H1 (cell line): ENCODE data around the gene SORBS1. TPM values are rescaled to one million over a fixed set of nuclear protein-coding genes. Genes with fewer than 3 reads are reported as not detected.

Experiments
- CTCF ChIA-PET: fragments of 300-600 bp; sonication (Branson Sonifier 250); formaldehyde crosslinking; loops from one replicate; lab custom pipeline; 2021; ENCODE audit not compliant: partially characterized antibody; lab: Charles Lee
- POLR2A ChIA-PET: fragments of 300-600 bp; sonication (Branson Sonifier 250); formaldehyde crosslinking; loops from one replicate; lab custom pipeline; 2021; ENCODE audit warnings: inconsistent platforms; ENCODE audit not compliant: partially characterized antibody; lab: Charles Lee
- DNase-seq, 2 experiments: peaks; one replicate each; pipeline versions ENCODE4 v3.0.0 to v3.0.0-alpha.2; 2010 to 2022; ENCODE audit warnings: low spot score in 2 of 2, low read depth in 1 of 2, mixed read lengths in 1 of 2
- FAIRE-seq: peaks from 2 replicates; lab custom pipeline; 2011; peaks lifted over from hg19 to GRCh38; lab: Jason Lieb, UNC
- H2AFZ ChIP-seq: 2 replicates; pipeline ENCODE4 v1.8.1; 2012; ENCODE audit warnings: low read length, inconsistent platforms
- H2AK5ac ChIP-seq: 2 replicates; pipeline ENCODE4 v1.6.1; 2013; ENCODE audit warnings: low read depth, low read length
- H2BK120ac ChIP-seq: replicated peaks from 2 replicates; pipeline ENCODE3; 2013; ENCODE audit warnings: low read depth, low read length, inconsistent platforms
- H2BK12ac ChIP-seq: 2 replicates; pipeline ENCODE4 v1.6.1; 2013; ENCODE audit warnings: low read depth, low read length
- H2BK15ac ChIP-seq: 2 replicates; pipeline ENCODE4 v1.6.1; 2013; ENCODE audit warnings: low read length
- H2BK20ac ChIP-seq: 2 replicates; pipeline ENCODE4 v1.6.1; 2013; ENCODE audit warnings: low read length
- H2BK5ac ChIP-seq: 2 replicates; pipeline ENCODE4 v1.6.1; 2013; ENCODE audit warnings: low read depth, low read length
- H3K14ac ChIP-seq: 2 replicates; pipeline ENCODE4 v1.6.1; 2013; ENCODE audit warnings: inconsistent platforms; ENCODE audit not compliant: insufficient read length
- H3K18ac ChIP-seq: 2 replicates; pipeline ENCODE4 v1.6.1; 2013; ENCODE audit warnings: low read length; ENCODE audit errors: extremely low read depth
- H3K23ac ChIP-seq: 2 replicates; pipeline ENCODE4 v1.6.1; 2013; ENCODE audit warnings: inconsistent platforms; ENCODE audit not compliant: insufficient read length
- H3K23me2 ChIP-seq: 2 replicates; pipeline ENCODE4 v1.6.1; 2013; ENCODE audit warnings: low read depth, low read length
- H3K27ac ChIP-seq: 2 replicates; pipeline ENCODE4 v1.6.1; 2011; ENCODE audit warnings: low read depth, low read length, inconsistent platforms
- H3K27me3 ChIP-seq, 4 experiments: replicated peaks in 1 of 4; 1 replicate in 1 of 4; 2 replicates in 3 of 4; pipeline versions ENCODE4 v1.6.1 to v1.8.1; 2011 to 2013; ENCODE audit warnings: low read length in 3 of 4, mild to moderate bottlenecking in 3 of 4, inconsistent platforms in 2 of 4, mixed read lengths in 2 of 4, moderate library complexity in 1 of 4; ENCODE audit not compliant: control insufficient read depth in 3 of 4, insufficient read depth in 3 of 4; ENCODE audit errors: extremely low read depth in 1 of 4
- H3K36me3 ChIP-seq, 4 experiments: 2 replicates each; pipeline versions ENCODE4 v1.6.1 to v1.8.1; 2011 to 2013; ENCODE audit warnings: mild to moderate bottlenecking in 4 of 4, low read length in 3 of 4, moderate library complexity in 2 of 4, control low read depth in 1 of 4, inconsistent platforms in 1 of 4; ENCODE audit not compliant: insufficient read depth in 4 of 4, control insufficient read depth in 2 of 4
- H3K4ac ChIP-seq: replicated peaks from 2 replicates; pipeline ENCODE3; 2013; ENCODE audit warnings: low read length, low read depth, mixed read lengths, inconsistent platforms; ENCODE audit not compliant: insufficient read length
- H3K4me1 ChIP-seq, 4 experiments: replicated peaks in 1 of 4; 1 replicate in 1 of 4; 2 replicates in 3 of 4; pipeline versions ENCODE4 v1.6.1 to v1.8.1; 2011 to 2013; ENCODE audit warnings: low read length in 3 of 4, inconsistent platforms in 2 of 4, mixed read lengths in 1 of 4; ENCODE audit not compliant: insufficient read depth in 4 of 4, control insufficient read depth in 3 of 4
- H3K4me2 ChIP-seq, 2 experiments: 2 replicates each; pipeline versions ENCODE4 v1.6.1 to v1.8.1; 2011 to 2013; ENCODE audit warnings: low read depth in 2 of 2, low read length in 2 of 2, control low read depth in 1 of 2, inconsistent platforms in 1 of 2, mild to moderate bottlenecking in 1 of 2; ENCODE audit not compliant: insufficient read depth in 1 of 2
- H3K4me3 ChIP-seq, 4 experiments: fragments of 200-600, 300-600 bp in 1 of 4; sonication (generic), shearing (Covaris generic), sonication (Bioruptor Twin) in 1 of 4; 2 replicates each; pipeline versions ENCODE4 v1.5.1 to v1.8.1; 2011 to 2016; ENCODE audit warnings: low read length in 4 of 4, low read depth in 3 of 4, control low read depth in 2 of 4, inconsistent platforms in 2 of 4, mild to moderate bottlenecking in 2 of 4, mixed read lengths in 1 of 4, moderate library complexity in 1 of 4; ENCODE audit not compliant: insufficient read depth in 2 of 4; ENCODE audit errors: extremely low read depth in 1 of 4
- H3K56ac ChIP-seq: replicated peaks from 2 replicates; pipeline ENCODE3; 2013; ENCODE audit warnings: low read depth, mild to moderate bottlenecking, mixed read lengths, low read length, inconsistent platforms; ENCODE audit not compliant: insufficient read length
- H3K79me1 ChIP-seq: 2 replicates; pipeline ENCODE4 v1.6.1; 2013; ENCODE audit warnings: low read depth, low read length, control low read depth
- H3K79me2 ChIP-seq, 2 experiments: 2 replicates each; pipeline versions ENCODE4 v1.6.1 to v1.8.1; 2012 to 2013; ENCODE audit warnings: low read length in 2 of 2, mild to moderate bottlenecking in 2 of 2, inconsistent platforms in 1 of 2; ENCODE audit not compliant: insufficient read depth in 2 of 2, control insufficient read depth in 1 of 2
- H3K9ac ChIP-seq, 4 experiments: replicated peaks in 1 of 4; 1 replicate in 1 of 4; 2 replicates in 3 of 4; pipeline versions ENCODE4 v1.6.1 to v1.8.1; 2011 to 2013; ENCODE audit warnings: low read depth in 3 of 4, low read length in 3 of 4, control low read depth in 2 of 4, mild to moderate bottlenecking in 2 of 4, moderate library complexity in 2 of 4, inconsistent platforms in 1 of 4; ENCODE audit errors: extremely low read depth in 1 of 4
- H3K9me3 ChIP-seq, 2 experiments: 2 replicates each; pipeline versions ENCODE4 v1.6.1 to v1.8.1; 2012 to 2013; ENCODE audit warnings: mild to moderate bottlenecking in 2 of 2, moderate library complexity in 2 of 2, control low read depth in 1 of 2, inconsistent platforms in 1 of 2, low read depth in 1 of 2, low read length in 1 of 2, mixed read lengths in 1 of 2; ENCODE audit not compliant: insufficient read depth in 2 of 2
- H4K20me1 ChIP-seq, 2 experiments: replicated peaks in 1 of 2; 2 replicates each; pipeline versions ENCODE3 to v1.8.1; 2011 to 2013; ENCODE audit warnings: inconsistent platforms in 2 of 2, low read length in 2 of 2, mild to moderate bottlenecking in 1 of 2; ENCODE audit not compliant: insufficient read depth in 2 of 2, control insufficient read depth in 1 of 2
- H4K5ac ChIP-seq: 2 replicates; pipeline ENCODE4 v1.6.1; 2013; ENCODE audit warnings: low read length, low read depth, mixed read lengths, inconsistent platforms; ENCODE audit not compliant: insufficient read length
- H4K8ac ChIP-seq: 2 replicates; pipeline ENCODE4 v1.8.0; 2013; ENCODE audit warnings: mild to moderate bottlenecking, moderate library complexity, low read length, inconsistent platforms; ENCODE audit not compliant: insufficient read depth; ENCODE audit errors: extremely low read depth
- H4K91ac ChIP-seq: replicated peaks from 2 replicates; pipeline ENCODE3; 2013; ENCODE audit warnings: low read length, mixed read lengths, inconsistent platforms; ENCODE audit not compliant: insufficient read length
- CEBPB ChIP-seq: IDR thresholded peaks from 2 replicates; pipeline ENCODE4 v1.6.1; 2012; ENCODE audit warnings: low read depth, low read length
- CTCF ChIP-seq, 3 experiments: IDR thresholded peaks; 1 replicate in 2 of 3; 2 replicates in 1 of 3; pipeline versions ENCODE4 v1.5.1 to v1.6.1; 2011; ENCODE audit warnings: low read length in 3 of 3, mild to moderate bottlenecking in 3 of 3, inconsistent platforms in 2 of 3, low read depth in 1 of 3, moderate library complexity in 1 of 3; ENCODE audit not compliant: insufficient read depth in 1 of 3; ENCODE audit errors: control extremely low read depth in 1 of 3
- E2F6 ChIP-seq: IDR thresholded peaks from 2 replicates; pipeline ENCODE4 v1.6.1; 2012; ENCODE audit warnings: inconsistent platforms
- EZH2 ChIP-seq: fragments of 200-600 bp; sonication (generic); IDR thresholded peaks from 2 replicates; pipeline ENCODE4 v1.7.1; 2012; ENCODE audit warnings: low read depth, mild to moderate bottlenecking, moderate library complexity, low read length, inconsistent platforms; ENCODE audit not compliant: severe bottlenecking
- RNF2 ChIP-seq: fragments of 200-900, 300-1000 bp; sonication (generic); IDR thresholded peaks from 2 replicates; pipeline ENCODE4 v1.7.1; 2016; ENCODE audit warnings: borderline replicate concordance, low read depth, mild to moderate bottlenecking, antibody characterized with exemption, low read length; ENCODE audit not compliant: poor library complexity, severe bottlenecking; ENCODE audit errors: missing control alignments
- SIRT6 ChIP-seq: IDR thresholded peaks from one replicate; pipeline ENCODE4 v1.7.1; 2012; ENCODE audit warnings: low read length, inconsistent platforms
- SIX5 ChIP-seq: IDR thresholded peaks from 2 replicates; pipeline ENCODE4 v1.6.1; 2011; ENCODE audit warnings: mild to moderate bottlenecking, low read depth, low read length
- TCF12 ChIP-seq: IDR thresholded peaks from 2 replicates; pipeline ENCODE4 v1.6.1; 2011; ENCODE audit warnings: low read depth, mild to moderate bottlenecking, low read length
- YY1 ChIP-seq: IDR thresholded peaks from 2 replicates; pipeline ENCODE4 v1.6.1; 2011; ENCODE audit warnings: low read depth, mild to moderate bottlenecking, low read length
- WGBS, 2 experiments: shearing (Covaris generic) in 1 of 2; methylation state at CpG; one replicate each; pipeline versions ENCODE4 v1.1.6 to v1.1.7; 2013 to 2015; ENCODE audit warnings: low lambda C conversion rate in 2 of 2, mixed read lengths in 2 of 2, inconsistent platforms in 1 of 2, low coverage in 1 of 2, missing lambda C conversion rate in 1 of 2; ENCODE audit not compliant: insufficient replicate concordance in 2 of 2, insufficient coverage in 1 of 2, insufficient read length in 1 of 2; ENCODE audit errors: extremely low coverage in 1 of 2, missing lambda C conversion rate in 1 of 2; 5-methylcytosine and 5-hydroxymethylcytosine counted together
- polyA plus RNA-seq, 7 experiments: library from polyadenylated mRNA; depleted of rRNA in 3 of 7; stranded (reverse) in 5 of 7; unstranded in 2 of 7; fragments of >200 nt in 5 of 7; fragments of 200-250 nt in 2 of 7; gene quantifications; 1 replicate in 5 of 7; 2 replicates in 1 of 7; 4 replicates in 1 of 7; pipeline versions ENCODE4 v1.2.1 to v1.2.3, GENCODE V29; 2011 to 2013; ENCODE audit warnings: missing spikeins in 2 of 7, mixed read lengths in 2 of 7
- total RNA-seq: library from RNA; stranded (reverse); fragmentation: NEBNext Ultra II Directional; extraction: Animal tissue kit (Norgen Biotek cat#: 25700); gene quantifications from 2 replicates; pipeline ENCODE4 v1.2.1, GENCODE V29; 2021

The SORBS1 gene
- total and polyA plus RNA-seq, 2 of the 8 experiments (the other 6 are each of a cell fraction or from before 2014, with no cell fraction given), result 16.0 to 35.0 TPM

GRCh38 chr10:95472304-95473088 is 88.7 kb downstream of the SORBS1 start:
- no peak overlapping the region for H3K23ac ChIP-seq
- H4K8ac ChIP-seq, result no peak overlapping the region
- no peak overlapping the region for H2BK15ac ChIP-seq
- H3K9me3 ChIP-seq, result no peaks in the 10 kb centered on the region
- no peak overlapping the region for H2BK12ac ChIP-seq
- CTCF ChIA-PET, result interaction anchor here (0.7 to 4.2 kb wide), 4 partner anchors 9 to 42 kb away, joined by 4 to 24 read pairs (median 13); no protein-coding TSS in a partner anchor
- 0 out of 2 replicates have a peak overlapping the region, but pooled peaks have one; percentile 2 for H3K27ac ChIP-seq
- no peak overlapping the region for H4K5ac ChIP-seq
- H3K4me3 ChIP-seq, result no peak overlapping the region
- H2AFZ ChIP-seq, result no peak overlapping the region
- no peak overlapping the region for H4K91ac ChIP-seq
- H3K79me2 ChIP-seq, result peaks cover 0 to 10% of the 10 kb centered on the region in 2 experiments; a peak in 1 of 4 replicates
- H2BK20ac ChIP-seq, result no peak overlapping the region
- no peak overlapping the region for H3K18ac ChIP-seq
- no peak overlapping the region for H2BK5ac ChIP-seq
- no peaks in the 10 kb centered on the region for H3K79me1 ChIP-seq
- H2AK5ac ChIP-seq, result no peak overlapping the region
- no peak overlapping the region for H3K9ac ChIP-seq
- no peak overlapping the region for H2BK120ac ChIP-seq
- FAIRE-seq (no peak), DNase-seq (no peak)
- no peaks in the 10 kb centered on the region for H3K27me3 ChIP-seq
- H3K23me2 ChIP-seq, result no peaks in the 10 kb centered on the region
- H4K20me1 ChIP-seq, result no peaks in the 10 kb centered on the region
- WGBS, 2 experiments, result 96% methylated on average over 13 of the region's 13 CpGs; no CpG with 5 or more reads in 1 of the 2 experiments
- no peak overlapping the region for H3K56ac ChIP-seq
- peaks cover 10 to 36% (median 26%) of the 10 kb centered on the region in 4 experiments for H3K4me1 ChIP-seq
- POLR2A ChIA-PET, result no interaction called here
- no peak overlapping the region for H3K4ac ChIP-seq
- H3K14ac ChIP-seq, result no peak overlapping the region
- H3K36me3 ChIP-seq, result no peaks in the 10 kb centered on the region
- H3K4me2 ChIP-seq, result no peak overlapping the region
- TF ChIP-seq SIX5, result no peak
- TF ChIP-seq CEBPB, result no peak
- no peak for TF ChIP-seq E2F6
- no peak for TF ChIP-seq SIRT6
- TF ChIP-seq CTCF (IDR thresholded peaks at IDR 0.05; ENCODE audit: control extremely low read depth in 1 of 3, insufficient read depth in 1 of 3, low read depth in 1 of 3, low read length in 3 of 3), result no peak
- TF ChIP-seq YY1, result no peak
- TF ChIP-seq EZH2, result no peak
- TF ChIP-seq RNF2, result no peak
- TF ChIP-seq TCF12, result no peak
